GM12878 (cell line): ENCODE measurements around the gene MRTFA. TPM values are rescaled to one million over a fixed set of nuclear protein-coding genes. Genes with fewer than 3 reads are reported as not detected.

Experiments used
- ATAC-seq: fragments of 200-7000 bp; cut with Tn5 transposase; 3 replicates; pipeline ENCODE4 v1.9.1; 2020; ENCODE audit warnings: mild to moderate bottlenecking, moderate library complexity
- BruUV-seq: library from RNA; stranded (reverse); fragments of 400-500 nt; replicated peaks from 2 replicates; lab custom pipeline; 2021; lab: Mats Ljungman, UMichigan
- CTCF ChIA-PET: fragments of 300-600 bp; sonication (Branson Sonifier 250); formaldehyde crosslinking; extraction: SDS; loops from one replicate; lab custom pipeline; 2021; ENCODE audit warnings: inconsistent platforms; lab: Yijun Ruan, JAX
- POLR2A ChIA-PET: fragments of 350-600 bp; formaldehyde crosslinking; extraction: SDS; loops from one replicate; lab custom pipeline; 2021; ENCODE audit warnings: inconsistent platforms; lab: Charles Lee
- RAD21 ChIA-PET: fragments of 300-600 bp; sonication (Branson Sonifier 250); formaldehyde crosslinking; loops from one replicate; lab custom pipeline; 2023; ENCODE audit warnings: antibody characterized with exemption; ENCODE audit not compliant: unreplicated experiment; lab: Charles Lee
- SMC1A ChIA-PET: fragments of 300-600 bp; sonication (Branson Sonifier 250); formaldehyde crosslinking; loops from one replicate; lab custom pipeline; 2023; ENCODE audit not compliant: unreplicated experiment, uncharacterized antibody; lab: Charles Lee
- DNase-seq: peaks from one replicate; pipeline ENCODE4 v3.0.0-alpha.2; 2011; ENCODE audit warnings: low read depth, low spot score
- FAIRE-seq: peaks from 3 replicates; lab custom pipeline; 2011; peaks lifted over from hg19 to GRCh38; lab: Jason Lieb, UNC
- H2AFZ ChIP-seq: 2 replicates; pipeline ENCODE4 v1.6.0; 2011; ENCODE audit warnings: low read depth, low read length, control low read depth; ENCODE audit not compliant: control insufficient read depth
- H3K27ac ChIP-seq: 2 replicates; pipeline ENCODE4 v1.5.1; 2011; ENCODE audit warnings: control low read depth; ENCODE audit not compliant: control insufficient read depth, insufficient read depth
- H3K27me3 ChIP-seq, 2 experiments: replicated peaks in 1 of 2; 2 replicates each; pipeline versions ENCODE4 v1.6.0 to v1.6.1; 2011; ENCODE audit warnings: low read length in 1 of 2; ENCODE audit not compliant: control insufficient read depth in 2 of 2, insufficient read depth in 2 of 2
- H3K36me3 ChIP-seq, 2 experiments: 2 replicates each; pipeline ENCODE4 v1.5.1; 2011; ENCODE audit warnings: low read length in 1 of 2; ENCODE audit not compliant: control insufficient read depth in 2 of 2, insufficient read depth in 2 of 2
- H3K4me1 ChIP-seq: 2 replicates; pipeline ENCODE4 v1.6.1; 2011; ENCODE audit warnings: mild to moderate bottlenecking, low read length, moderate library complexity, mixed read lengths; ENCODE audit not compliant: control insufficient read depth, insufficient read depth
- H3K4me2 ChIP-seq: 2 replicates; pipeline ENCODE4 v1.6.0; 2011; ENCODE audit warnings: control low read depth; ENCODE audit not compliant: control insufficient read depth, insufficient read depth
- H3K4me3 ChIP-seq: fragments of 200-600 bp; sonication (generic); 2 replicates; pipeline ENCODE4 v1.5.1; 2016
- H3K79me2 ChIP-seq: 2 replicates; pipeline ENCODE4 v1.6.0; 2011; ENCODE audit warnings: low read length; ENCODE audit not compliant: control insufficient read depth, insufficient read depth
- H3K9ac ChIP-seq: 2 replicates; pipeline ENCODE4 v1.8.0; 2011; ENCODE audit warnings: low read length, control low read depth, mixed read lengths; ENCODE audit not compliant: control insufficient read depth, insufficient read depth
- H3K9me3 ChIP-seq: replicated peaks from 3 replicates; pipeline ENCODE4 v1.5.1; 2011; ENCODE audit warnings: mild to moderate bottlenecking, low read length; ENCODE audit not compliant: control insufficient read depth, insufficient read depth
- H4K20me1 ChIP-seq: 2 replicates; pipeline ENCODE4 v1.6.0; 2011; ENCODE audit not compliant: control insufficient read depth, insufficient read depth
- CBX3 ChIP-seq: fragments of 200-600 bp; sonication (generic); IDR thresholded peaks from 2 replicates; pipeline ENCODE4 v1.6.1; 2016; ENCODE audit warnings: low read depth, borderline replicate concordance
- NR2F1 ChIP-seq: fragments of 450-650 bp; conservative IDR thresholded peaks from 2 replicates; pipeline ENCODE4 v1.6.1; 2017; ENCODE audit warnings: mild to moderate bottlenecking
- TARDBP ChIP-seq: IDR thresholded peaks from 2 replicates; pipeline ENCODE4 v1.6.1; 2016; ENCODE audit warnings: borderline replicate concordance
- WGBS: methylation state at CpG from one replicate; pipeline ENCODE4 v1.1.6; 2016; ENCODE audit warnings: low lambda C conversion rate; ENCODE audit not compliant: insufficient replicate concordance, insufficient coverage; ENCODE audit errors: missing lambda C conversion rate; 5-methylcytosine and 5-hydroxymethylcytosine counted together
- in situ Hi-C: fragments of 300-500 bp; cut with MboI; formaldehyde crosslinking; loops from 9 replicates; pipeline ENCODE4 v1.14.3; 2018; ENCODE audit warnings: mixed read lengths
- intact Hi-C: fragments of 100-400 bp; cut with micrococcal nuclease; formaldehyde crosslinking; loops from one replicate; pipeline ENCODE4 v1.14.2; 2022; ENCODE audit not compliant: unreplicated experiment
- polyA plus RNA-seq, 11 experiments: library from polyadenylated mRNA; depleted of rRNA in 4 of 11; unstranded in 6 of 11; stranded (reverse) in 5 of 11; fragments of >200 nt; fragmentation: Nextera tagmentation in 4 of 11; fragmentation: Illumina TruSeq in 1 of 11; extraction: Ambion mirVana in 4 of 11; extraction: Trizol in 1 of 11; gene quantifications; 1 replicate in 1 of 11; 2 replicates in 10 of 11; pipeline versions ENCODE4 v1.2.1 to v1.2.3, GENCODE V29; 2011 to 2016; ENCODE audit warnings: inconsistent platforms in 2 of 11, missing spikeins in 2 of 11, low read depth in 1 of 11
- total RNA-seq, 4 experiments: library from RNA; depleted of rRNA in 3 of 4; stranded (reverse); fragments of >200 nt in 3 of 4; fragmentation: Illumina TruSeq in 1 of 4; extraction: Trizol in 1 of 4; gene quantifications; 2 replicates each; pipeline versions ENCODE4 v1.2.1 to v1.2.3, GENCODE V29; 2013 to 2021
- TF ChIP-seq, protein P1 (sequence below): IDR thresholded peaks from 2 replicates; pipeline ENCODE4 v1.6.1; 2012; ENCODE audit warnings: mild to moderate bottlenecking, low read depth, low read length
- TF ChIP-seq, protein P2 (sequence below): IDR thresholded peaks from 2 replicates; pipeline ENCODE4 v1.6.1; 2011; ENCODE audit warnings: borderline replicate concordance, low read depth, mild to moderate bottlenecking, moderate library complexity, mixed read lengths, low read length; ENCODE audit not compliant: insufficient read depth; ENCODE audit errors: extremely low read length
- TF ChIP-seq, protein P3 (sequence below): fragments of 450-650 bp; IDR thresholded peaks from 2 replicates; pipeline ENCODE4 v1.6.1; 2016; ENCODE audit warnings: mild to moderate bottlenecking

MRTFA gene
- total and polyA plus RNA-seq, 10 of the 15 experiments (the other 5 are each of a cell fraction or from before 2014, with no cell fraction given) = 2.0 to 63.9 (median 17.9) TPM

GRCh38 chr22:40684728-40685127 is 48.2 kb upstream of the MRTFA start:
- POLR2A ChIA-PET = interaction anchor here (1.2 to 1.3 kb wide), 2 partner anchors 27 to 69 kb away, joined by 3 to 8 read pairs; no protein-coding TSS in a partner anchor
- in situ Hi-C loops = loop anchor here (10.0 kb wide), 1 partner anchor 210 kb away; no protein-coding TSS in a partner anchor

More at GRCh38 chr22:40684728-40685127, 48.2 kb upstream of the MRTFA start:
- no peak for FAIRE-seq
- Histone ChIP-seq H3K9me3 (no peaks in the 10 kb centered on the region), H3K9ac (no peak overlapping the region), H2AFZ (no peak overlapping the region), H3K79me2 (no peaks in the 10 kb centered on the region), H4K20me1 (no peaks in the 10 kb centered on the region), H3K27ac (no peak overlapping the region), H3K4me2 (no peak overlapping the region)
- intact Hi-C loops = loop anchor here (5.0 kb wide), 1 partner anchor 133 kb away; the partner anchor contains the start of gene SLC25A17
- BruUV-seq = no TSS peak
- ChIA-PET SMC1A (interaction anchor here (0.9 to 2.6 kb wide), 4 partner anchors 31 to 248 kb away, joined by 3 to 9 read pairs (median 5); partner anchors contain the start of gene DNAJB7), CTCF (interaction anchor here (1.0 to 4.0 kb wide), 6 partner anchors 39 to 215 kb away, joined by 3 to 49 read pairs (median 14); no protein-coding TSS in a partner anchor)
- DNase-seq = no peak
- no peak for TF ChIP-seq NR2F1
- TF ChIP-seq, protein P1, sequence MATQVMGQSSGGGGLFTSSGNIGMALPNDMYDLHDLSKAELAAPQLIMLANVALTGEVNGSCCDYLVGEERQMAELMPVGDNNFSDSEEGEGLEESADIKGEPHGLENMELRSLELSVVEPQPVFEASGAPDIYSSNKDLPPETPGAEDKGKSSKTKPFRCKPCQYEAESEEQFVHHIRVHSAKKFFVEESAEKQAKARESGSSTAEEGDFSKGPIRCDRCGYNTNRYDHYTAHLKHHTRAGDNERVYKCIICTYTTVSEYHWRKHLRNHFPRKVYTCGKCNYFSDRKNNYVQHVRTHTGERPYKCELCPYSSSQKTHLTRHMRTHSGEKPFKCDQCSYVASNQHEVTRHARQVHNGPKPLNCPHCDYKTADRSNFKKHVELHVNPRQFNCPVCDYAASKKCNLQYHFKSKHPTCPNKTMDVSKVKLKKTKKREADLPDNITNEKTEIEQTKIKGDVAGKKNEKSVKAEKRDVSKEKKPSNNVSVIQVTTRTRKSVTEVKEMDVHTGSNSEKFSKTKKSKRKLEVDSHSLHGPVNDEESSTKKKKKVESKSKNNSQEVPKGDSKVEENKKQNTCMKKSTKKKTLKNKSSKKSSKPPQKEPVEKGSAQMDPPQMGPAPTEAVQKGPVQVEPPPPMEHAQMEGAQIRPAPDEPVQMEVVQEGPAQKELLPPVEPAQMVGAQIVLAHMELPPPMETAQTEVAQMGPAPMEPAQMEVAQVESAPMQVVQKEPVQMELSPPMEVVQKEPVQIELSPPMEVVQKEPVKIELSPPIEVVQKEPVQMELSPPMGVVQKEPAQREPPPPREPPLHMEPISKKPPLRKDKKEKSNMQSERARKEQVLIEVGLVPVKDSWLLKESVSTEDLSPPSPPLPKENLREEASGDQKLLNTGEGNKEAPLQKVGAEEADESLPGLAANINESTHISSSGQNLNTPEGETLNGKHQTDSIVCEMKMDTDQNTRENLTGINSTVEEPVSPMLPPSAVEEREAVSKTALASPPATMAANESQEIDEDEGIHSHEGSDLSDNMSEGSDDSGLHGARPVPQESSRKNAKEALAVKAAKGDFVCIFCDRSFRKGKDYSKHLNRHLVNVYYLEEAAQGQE = no peak
- TF ChIP-seq, protein P2, sequence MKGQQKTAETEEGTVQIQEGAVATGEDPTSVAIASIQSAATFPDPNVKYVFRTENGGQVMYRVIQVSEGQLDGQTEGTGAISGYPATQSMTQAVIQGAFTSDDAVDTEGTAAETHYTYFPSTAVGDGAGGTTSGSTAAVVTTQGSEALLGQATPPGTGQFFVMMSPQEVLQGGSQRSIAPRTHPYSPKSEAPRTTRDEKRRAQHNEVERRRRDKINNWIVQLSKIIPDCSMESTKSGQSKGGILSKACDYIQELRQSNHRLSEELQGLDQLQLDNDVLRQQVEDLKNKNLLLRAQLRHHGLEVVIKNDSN = no peak
- TF ChIP-seq CBX3 = no peak
- no peak for TF ChIP-seq TARDBP
- TF ChIP-seq, protein P3, sequence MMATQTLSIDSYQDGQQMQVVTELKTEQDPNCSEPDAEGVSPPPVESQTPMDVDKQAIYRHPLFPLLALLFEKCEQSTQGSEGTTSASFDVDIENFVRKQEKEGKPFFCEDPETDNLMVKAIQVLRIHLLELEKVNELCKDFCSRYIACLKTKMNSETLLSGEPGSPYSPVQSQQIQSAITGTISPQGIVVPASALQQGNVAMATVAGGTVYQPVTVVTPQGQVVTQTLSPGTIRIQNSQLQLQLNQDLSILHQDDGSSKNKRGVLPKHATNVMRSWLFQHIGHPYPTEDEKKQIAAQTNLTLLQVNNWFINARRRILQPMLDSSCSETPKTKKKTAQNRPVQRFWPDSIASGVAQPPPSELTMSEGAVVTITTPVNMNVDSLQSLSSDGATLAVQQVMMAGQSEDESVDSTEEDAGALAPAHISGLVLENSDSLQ = no peak
- TF ChIP-seq, all 136 proteins: peak for 0
- RAD21 ChIA-PET = interaction anchor here (2.2 to 2.8 kb wide), 2 partner anchors 75 to 209 kb away, joined by 5 to 23 read pairs; no protein-coding TSS in a partner anchor
- 51% methylated on average over 9 of the region's 9 CpGs for whole genome bisulfite sequencing
- H3K4me3 ChIP-seq = no peak overlapping the region
- no peaks in the 10 kb centered on the region for H3K36me3 ChIP-seq
- no peak for ATAC-seq
- no peaks in the 10 kb centered on the region for H3K4me1 ChIP-seq
- no peaks in the 10 kb centered on the region; a peak in 2 of 4 replicates for H3K27me3 ChIP-seq
